Liver (tissue), 9 donors: ENCODE measurements around the gene SLC36A4. TPM values are rescaled to one million over a fixed set of nuclear protein-coding genes. Genes with fewer than 3 reads are reported as not detected.

Source experiments
- DNase-seq: peaks from one replicate; pipeline ENCODE4 v3.0.0-alpha.2; 2017; ENCODE audit warnings: low spot score
- H3K27ac ChIP-seq, 2 donors: one replicate each; pipeline ENCODE4 v1.7.0; 2013; ENCODE audit warnings: inconsistent platforms in 2 of 2, low read length in 2 of 2, control low read depth in 1 of 2, low read depth in 1 of 2, mild to moderate bottlenecking in 1 of 2
- H3K27me3 ChIP-seq, 4 donors: one replicate each; pipeline versions ENCODE4 v1.6.1 to v1.7.0; 2013; ENCODE audit warnings: low read length in 3 of 4, inconsistent platforms in 1 of 4, mild to moderate bottlenecking in 1 of 4, moderate library complexity in 1 of 4; ENCODE audit not compliant: control insufficient read depth in 4 of 4, insufficient read depth in 4 of 4
- H3K36me3 ChIP-seq, 4 donors: one replicate each; pipeline versions ENCODE4 v1.6.1 to v1.7.0; 2013; ENCODE audit warnings: low read length in 3 of 4, mild to moderate bottlenecking in 3 of 4, low read depth in 1 of 4, moderate library complexity in 1 of 4; ENCODE audit not compliant: control insufficient read depth in 4 of 4, insufficient read depth in 3 of 4
- H3K4me1 ChIP-seq, 4 donors: one replicate each; pipeline versions ENCODE4 v1.6.1 to v1.7.0; 2013; ENCODE audit warnings: low read length in 3 of 4, mild to moderate bottlenecking in 3 of 4, moderate library complexity in 1 of 4; ENCODE audit not compliant: control insufficient read depth in 4 of 4, insufficient read depth in 4 of 4
- H3K4me3 ChIP-seq, 3 donors: one replicate each; pipeline versions ENCODE4 v1.6.1 to v1.7.0; 2013; ENCODE audit warnings: low read length in 3 of 3, control low read depth in 1 of 3, low read depth in 1 of 3, mild to moderate bottlenecking in 1 of 3
- H3K9ac ChIP-seq, 2 donors: one replicate each; pipeline ENCODE4 v1.7.0; 2013; ENCODE audit warnings: low read length in 2 of 2, mild to moderate bottlenecking in 2 of 2, moderate library complexity in 2 of 2, control low read depth in 1 of 2, low read depth in 1 of 2
- H3K9me3 ChIP-seq, 4 donors: one replicate each; pipeline versions ENCODE4 v1.6.1 to v1.7.0; 2013; ENCODE audit warnings: low read length in 3 of 4; ENCODE audit not compliant: control insufficient read depth in 4 of 4
- ATF3 ChIP-seq: IDR thresholded peaks from 2 replicates; pipeline ENCODE4 v1.6.1; 2016; ENCODE audit warnings: antibody characterized with exemption
- CTCF ChIP-seq: fragments of 150-350 bp; IDR thresholded peaks from 2 replicates; pipeline ENCODE4 v1.5.1; 2017; ENCODE audit warnings: improper control_type of control experiment, low read depth, low read length; ENCODE audit not compliant: missing input control
- EGR1 ChIP-seq, 2 donors: IDR thresholded peaks; 2 replicates each; pipeline ENCODE4 v1.6.1; 2016 to 2018; ENCODE audit warnings: antibody characterized with exemption in 2 of 2, low read depth in 2 of 2
- FOXA1 ChIP-seq: IDR thresholded peaks from 2 replicates; pipeline ENCODE4 v1.6.1; 2016; ENCODE audit warnings: antibody characterized with exemption
- FOXA2 ChIP-seq: IDR thresholded peaks from 2 replicates; pipeline ENCODE4 v1.6.1; 2016; ENCODE audit warnings: antibody characterized with exemption
- GABPA ChIP-seq, 2 donors: IDR thresholded peaks in 1 of 2; conservative IDR thresholded peaks in 1 of 2; 2 replicates each; pipeline ENCODE4 v1.6.1; 2016; ENCODE audit warnings: antibody characterized with exemption in 2 of 2, mild to moderate bottlenecking in 1 of 2, moderate library complexity in 1 of 2
- HNF4A ChIP-seq, 2 donors: conservative IDR thresholded peaks; 2 replicates each; pipeline ENCODE4 v1.6.1; 2016; ENCODE audit warnings: antibody characterized with exemption in 2 of 2, mild to moderate bottlenecking in 2 of 2
- HNF4G ChIP-seq: IDR thresholded peaks from 2 replicates; pipeline ENCODE4 v1.6.1; 2016; ENCODE audit warnings: antibody characterized with exemption
- JUND ChIP-seq, 2 donors: IDR thresholded peaks; 2 replicates each; pipeline ENCODE4 v1.6.1; 2016; ENCODE audit warnings: antibody characterized with exemption in 2 of 2
- MAX ChIP-seq: IDR thresholded peaks from 2 replicates; pipeline ENCODE4 v1.6.1; 2016; ENCODE audit warnings: antibody characterized with exemption
- NR2F2 ChIP-seq: IDR thresholded peaks from 2 replicates; pipeline ENCODE4 v1.6.1; 2016; ENCODE audit warnings: antibody characterized with exemption
- RAD21 ChIP-seq, 2 donors: IDR thresholded peaks; 2 replicates each; pipeline ENCODE4 v1.6.1; 2016; ENCODE audit warnings: antibody characterized with exemption in 2 of 2, mild to moderate bottlenecking in 2 of 2
- REST ChIP-seq: IDR thresholded peaks from 2 replicates; pipeline ENCODE4 v1.6.1; 2016; ENCODE audit warnings: antibody characterized with exemption, mild to moderate bottlenecking
- RXRA ChIP-seq, 2 donors: IDR thresholded peaks; 2 replicates each; pipeline ENCODE4 v1.6.1; 2017 to 2018; ENCODE audit warnings: antibody characterized with exemption in 2 of 2, mild to moderate bottlenecking in 1 of 2
- SP1 ChIP-seq: IDR thresholded peaks from 2 replicates; pipeline ENCODE4 v1.6.1; 2018; ENCODE audit warnings: antibody characterized with exemption, mild to moderate bottlenecking
- TAF1 ChIP-seq: conservative IDR thresholded peaks from 2 replicates; pipeline ENCODE4 v1.6.1; 2016; ENCODE audit warnings: antibody characterized with exemption, mild to moderate bottlenecking
- YY1 ChIP-seq: IDR thresholded peaks from 2 replicates; pipeline ENCODE4 v1.6.1; 2016; ENCODE audit warnings: antibody characterized with exemption, mild to moderate bottlenecking
- ZBTB33 ChIP-seq: IDR thresholded peaks from 2 replicates; pipeline ENCODE4 v1.6.1; 2016; ENCODE audit warnings: antibody characterized with exemption
- WGBS: extraction: QIAGEN DNeasy Blood & Tissue Kit; methylation state at CpG from one replicate; pipeline ENCODE4 v1.1.7; 2013; 5-methylcytosine and 5-hydroxymethylcytosine counted together
- polyA plus RNA-seq, 2 donors: library from polyadenylated mRNA; stranded (reverse) in 1 of 2; unstranded in 1 of 2; fragments of 200-250 nt in 1 of 2; fragments of >200 nt in 1 of 2; fragmentation: Nextera tagmentation in 1 of 2; extraction: Ambion mirVana in 1 of 2; gene quantifications; one replicate each; pipeline versions ENCODE4 v1.2.1 to v1.2.3, GENCODE V29; 2013 to 2015
- total RNA-seq, 2 donors: library from RNA; depleted of rRNA; stranded (reverse); fragments of >200 nt; gene quantifications; one replicate each; pipeline ENCODE4 v1.2.3, GENCODE V29; 2014
- donor health status: healthy.
- donor health status: healthy.
- donor health status: healthy.
- donor health status: healthy.
- donor health status: healthy.

SLC36A4 gene
- total and polyA plus RNA-seq, 4 donors, result 6.4 to 11.7 (median 7.4) TPM

- no peaks in the 10 kb centered on the region for H3K4me1 ChIP-seq
- no peaks in the 10 kb centered on the region for H3K9me3 ChIP-seq
- no peak overlapping the region for H3K27ac ChIP-seq
- no peak for TF ChIP-seq REST
- TF ChIP-seq HNF4A (conservative IDR thresholded peaks at IDR 0.05), result no peak
- TF ChIP-seq SP1, result no peak
- TF ChIP-seq NR2F2, result no peak
- TF ChIP-seq RXRA (IDR thresholded peaks at IDR 0.05), result no peak
- TF ChIP-seq CTCF, result no peak
- no peak for TF ChIP-seq HNF4G
- no peak for TF ChIP-seq JUND (IDR thresholded peaks at IDR 0.05)
- TF ChIP-seq TAF1, result no peak
- TF ChIP-seq ATF3, result no peak
- no peak for TF ChIP-seq MAX
- no peak for TF ChIP-seq FOXA2
- no peak for TF ChIP-seq RAD21 (IDR thresholded peaks at IDR 0.05)
- TF ChIP-seq ZBTB33, result no peak
- no peak for TF ChIP-seq YY1
- no peak for TF ChIP-seq EGR1 (IDR thresholded peaks at IDR 0.05; ENCODE audit: low read depth in 2 of 2)
- TF ChIP-seq GABPA (IDR thresholded peaks at IDR 0.05 in 1 of 2, conservative IDR thresholded peaks at IDR 0.05 in 1 of 2), result no peak
- no peak for TF ChIP-seq FOXA1
- no peak overlapping the region for H3K9ac ChIP-seq
- WGBS, result 100% methylated on average over 1 of the region's 1 CpG
- no peaks in the 10 kb centered on the region for H3K27me3 ChIP-seq
- no peak overlapping the region for H3K4me3 ChIP-seq
- no peak for DNase-seq
- H3K36me3 ChIP-seq, result peaks cover 3 to 12% (median 6%) of the 10 kb centered on the region in 4 donors
Observed at GRCh38 chr11:93160808-93161207, 37.0 kb downstream of the SLC36A4 start.
